Activated CD8-positive, alpha-beta memory T cell treated with anti-CD3 and anti-CD28 coated beads for 4 hours (primary cell): ENCODE data around the gene NPAS2.

Source experiments
- DNase-seq, 2 donors: peaks; one replicate each; pipeline ENCODE4 v3.0.0-alpha.2; 2020; ENCODE audit warnings: low read depth in 2 of 2

The NPAS2 gene

DNA sequence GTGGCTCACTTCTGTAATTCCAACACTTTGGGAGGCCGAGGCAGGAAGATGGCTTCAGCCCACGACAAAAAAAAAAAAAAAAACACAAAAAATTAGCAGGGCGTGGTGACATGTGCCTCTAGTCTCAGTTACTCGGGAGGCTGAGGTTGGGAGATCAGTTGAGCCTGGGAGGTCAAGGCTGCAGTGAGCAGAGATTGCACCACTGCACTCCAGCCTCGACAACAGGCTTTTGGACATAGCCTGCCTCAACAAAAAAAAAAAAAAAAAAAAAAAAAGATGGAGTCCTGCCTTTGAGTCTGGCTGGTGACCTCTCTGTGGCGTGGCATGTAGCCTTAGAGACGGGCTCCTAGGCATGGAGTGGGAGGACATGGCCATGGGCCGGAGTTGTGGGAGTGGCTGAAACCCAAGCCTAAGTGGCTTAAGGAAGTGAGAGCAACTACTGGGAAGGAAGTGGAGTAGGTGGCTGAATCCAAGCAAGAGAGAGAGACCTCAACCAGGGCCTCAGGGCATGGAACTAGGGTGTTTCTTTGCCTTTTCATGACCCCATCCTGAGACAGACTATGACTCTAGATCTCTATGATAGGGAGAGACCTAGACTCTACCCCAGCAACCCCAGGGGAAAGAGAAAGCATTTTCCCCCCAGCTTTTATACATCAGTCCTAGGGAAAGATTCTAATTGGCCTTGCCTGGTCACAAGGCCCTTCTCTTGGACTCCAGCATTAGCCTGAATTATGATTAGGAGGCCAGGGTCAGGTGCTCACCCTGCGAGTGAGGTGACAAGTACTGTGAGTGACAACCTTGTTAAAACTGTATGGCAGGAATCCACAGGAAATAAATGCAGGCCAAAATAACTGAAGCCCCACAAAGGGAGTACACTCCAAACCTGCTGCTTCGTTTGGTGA lies 34.2 kb downstream of the NPAS2 start:
- no peak for DNase-seq

DNA sequence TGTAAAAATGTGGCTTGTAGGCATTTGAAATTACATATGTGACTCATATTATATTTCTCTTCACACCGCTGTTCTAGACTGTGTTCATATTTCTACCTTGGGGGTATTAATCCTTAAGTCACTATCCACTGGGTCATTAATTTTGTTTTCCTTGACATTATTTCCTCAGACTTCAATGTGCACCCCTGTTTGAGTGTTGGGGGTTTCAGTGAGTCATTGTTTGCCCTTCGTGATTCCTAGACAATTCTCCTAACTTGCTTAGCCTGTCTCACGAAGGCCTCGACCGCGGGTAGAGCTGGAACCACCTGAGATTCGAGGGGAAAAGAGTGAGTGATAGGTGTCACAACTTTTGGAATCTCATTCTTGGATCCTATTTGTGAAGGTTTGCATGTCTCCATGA lies 35.1 kb downstream of the NPAS2 start:
- DNase-seq: no peak

DNA sequence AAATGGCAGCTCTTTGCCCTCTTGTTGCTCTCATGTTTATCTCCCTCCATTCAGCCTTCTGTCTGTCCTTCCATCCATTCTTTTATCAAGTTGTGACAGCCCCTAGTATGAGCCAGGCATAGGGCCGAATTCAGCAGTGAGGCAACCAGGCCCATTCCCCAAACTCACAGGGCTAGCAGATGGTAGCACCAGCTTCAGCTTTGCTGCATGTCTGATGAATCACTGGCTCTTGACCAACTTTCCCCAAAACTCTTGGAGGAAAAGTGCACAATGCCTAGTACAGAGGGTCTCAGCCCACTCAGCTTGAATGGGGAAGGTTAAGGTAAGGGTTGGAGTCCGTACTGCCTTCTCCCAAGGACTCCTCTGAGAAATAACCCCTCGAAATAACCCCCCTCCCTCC lies 35.7 kb downstream of the NPAS2 start:
- no peak for DNase-seq

DNA sequence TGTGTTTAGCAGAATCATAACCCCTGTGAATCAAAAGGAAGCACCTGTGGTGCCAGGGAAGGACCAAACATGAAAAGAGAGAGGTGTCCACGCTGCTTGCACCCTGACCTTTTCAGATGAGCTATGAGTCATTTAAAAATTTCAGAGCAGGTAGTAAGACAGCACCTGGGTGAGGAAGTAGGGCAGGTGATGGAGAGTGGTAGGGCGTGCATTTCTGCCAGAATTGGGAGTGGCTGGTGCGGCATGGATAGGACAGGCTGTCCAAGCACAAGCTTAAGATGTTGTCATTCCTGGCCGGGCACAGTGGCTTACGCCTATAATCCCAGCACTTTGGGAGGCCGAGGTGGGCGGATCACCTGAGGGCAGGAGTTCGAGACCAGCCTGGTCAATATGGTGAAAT lies 36.8 kb downstream of the NPAS2 start:
- DNase-seq: no peak

DNA sequence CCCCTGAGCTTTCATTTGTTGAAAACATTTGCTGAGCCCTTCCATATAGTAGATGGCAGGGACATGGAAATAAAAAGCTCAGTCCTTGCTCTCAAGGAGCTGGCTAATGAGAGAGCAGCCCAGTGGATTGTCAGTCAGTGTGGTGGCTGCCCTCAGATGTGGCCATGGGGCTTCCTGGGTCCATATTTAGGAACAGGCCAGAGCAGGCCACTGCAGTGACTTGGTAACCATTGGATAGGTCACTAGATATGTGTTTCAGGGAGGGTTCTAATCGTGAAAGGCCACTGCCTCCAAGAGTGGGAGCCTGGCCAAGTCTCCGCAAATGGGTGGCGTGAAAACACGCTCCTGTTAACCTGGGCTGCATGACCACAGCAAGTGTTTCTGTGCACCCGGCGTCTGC lies 37.4 kb downstream of the NPAS2 start:
- no peak for DNase-seq

DNA sequence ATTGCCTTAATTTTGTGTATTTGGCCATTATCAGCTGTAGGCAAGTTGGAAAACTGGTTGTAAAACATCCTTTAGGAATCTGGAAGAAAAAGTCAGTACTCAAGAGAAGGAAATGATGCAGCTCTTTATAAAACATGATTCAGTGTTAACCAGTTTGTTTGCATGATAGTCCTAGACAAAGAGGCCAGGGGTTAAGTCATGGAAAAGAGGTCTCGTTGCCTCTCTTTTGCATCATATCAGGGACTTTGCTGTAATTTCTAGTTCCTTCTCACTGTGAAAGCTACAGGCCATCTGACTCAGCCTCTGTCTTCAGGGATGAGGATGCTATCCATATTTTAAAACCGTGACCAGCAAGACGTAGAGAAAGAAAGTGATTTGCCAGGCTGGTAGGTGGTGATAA lies 38.0 kb downstream of the NPAS2 start:
- DNase-seq: no peak

DNA sequence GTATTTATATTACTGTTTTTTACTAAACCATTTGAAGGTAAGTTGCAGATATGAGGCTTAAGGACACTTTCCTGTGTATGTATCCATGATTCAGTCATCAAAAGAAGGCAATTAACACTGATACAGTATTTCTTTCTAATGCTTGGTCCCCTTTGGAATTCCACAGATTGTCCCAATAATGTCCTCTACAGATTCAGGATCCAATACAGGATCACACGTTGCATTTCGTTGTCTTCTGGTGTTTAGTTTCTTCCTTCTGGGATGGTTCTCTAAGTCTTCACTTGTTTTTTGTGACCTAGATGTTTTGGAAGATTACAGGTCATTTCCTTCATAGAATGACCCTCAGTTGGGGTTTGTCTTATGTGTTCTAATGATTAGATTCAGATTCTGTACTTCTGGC lies 40.0 kb downstream of the NPAS2 start:
- DNase-seq: no peak

DNA sequence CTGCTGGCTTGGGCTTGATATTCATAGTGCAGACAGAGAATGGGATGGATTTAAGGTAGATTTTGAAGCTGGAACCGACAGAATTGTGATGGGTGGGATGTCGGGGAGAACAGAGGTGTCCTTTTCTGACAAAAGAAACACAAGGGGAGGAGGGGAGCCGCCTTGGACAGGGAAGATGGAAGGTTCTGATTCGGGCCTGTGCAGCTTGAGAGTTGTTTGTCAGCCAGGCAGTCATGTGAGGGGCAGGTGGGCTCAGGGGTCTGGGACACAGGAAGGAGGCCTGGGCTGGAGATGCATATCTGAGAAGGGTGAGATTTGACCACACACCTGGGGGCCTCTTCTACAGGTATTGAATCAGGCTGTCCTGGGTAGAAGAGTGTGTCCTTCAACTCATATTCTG lies 41.4 kb downstream of the NPAS2 start:
- DNase-seq: no peak

DNA sequence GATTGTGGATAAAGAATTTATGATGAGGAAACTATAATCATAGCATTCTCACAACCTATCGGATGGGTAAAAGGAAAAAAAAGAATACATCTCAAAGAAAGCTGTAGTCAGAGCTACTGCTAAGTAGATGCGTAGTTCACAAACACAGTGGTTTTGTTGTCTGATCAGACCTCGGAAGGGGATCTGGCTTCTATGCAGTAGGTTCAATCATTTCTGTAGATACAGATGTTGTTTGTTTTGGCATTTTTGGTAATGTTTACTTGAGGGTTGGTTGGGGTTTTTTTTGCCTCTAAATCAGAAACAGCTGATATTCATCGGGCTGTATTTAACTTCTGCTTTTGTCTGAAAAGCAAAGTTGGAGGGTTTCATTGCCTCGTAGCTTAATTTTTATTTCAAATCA lies 42.1 kb downstream of the NPAS2 start:
- no peak for DNase-seq

DNA sequence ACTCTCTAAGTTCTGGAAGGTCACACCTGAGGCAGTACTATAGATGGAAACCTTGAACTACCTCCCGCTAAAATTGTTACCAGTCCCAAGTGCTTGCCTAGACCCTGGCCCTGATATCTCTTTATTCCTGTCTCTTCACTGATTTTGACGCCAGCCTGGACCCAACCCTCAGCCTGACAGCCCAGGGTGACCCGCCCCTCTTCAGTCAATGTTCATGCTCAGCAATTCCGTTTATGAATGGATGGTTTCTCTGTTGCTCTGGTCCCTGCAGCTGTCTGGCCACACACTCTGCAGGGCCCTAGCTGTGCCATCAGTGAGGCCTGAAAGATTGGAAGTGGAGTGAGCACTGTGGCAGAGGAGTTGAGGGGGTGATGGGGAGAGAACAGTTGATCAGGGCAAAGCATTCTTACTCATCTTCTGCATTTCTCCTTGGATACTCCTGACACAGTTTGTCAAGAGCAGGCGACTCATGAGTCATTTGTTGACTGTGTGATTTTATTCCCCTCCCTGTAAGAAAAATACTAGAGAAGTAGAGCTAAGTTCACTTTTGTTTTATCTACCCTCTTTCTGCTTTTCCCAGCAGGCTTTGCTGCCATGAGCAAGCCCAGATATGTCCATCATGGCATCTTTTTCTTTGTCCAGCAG lies 46.0 kb downstream of the NPAS2 start:
- DNase-seq: no peak

DNA sequence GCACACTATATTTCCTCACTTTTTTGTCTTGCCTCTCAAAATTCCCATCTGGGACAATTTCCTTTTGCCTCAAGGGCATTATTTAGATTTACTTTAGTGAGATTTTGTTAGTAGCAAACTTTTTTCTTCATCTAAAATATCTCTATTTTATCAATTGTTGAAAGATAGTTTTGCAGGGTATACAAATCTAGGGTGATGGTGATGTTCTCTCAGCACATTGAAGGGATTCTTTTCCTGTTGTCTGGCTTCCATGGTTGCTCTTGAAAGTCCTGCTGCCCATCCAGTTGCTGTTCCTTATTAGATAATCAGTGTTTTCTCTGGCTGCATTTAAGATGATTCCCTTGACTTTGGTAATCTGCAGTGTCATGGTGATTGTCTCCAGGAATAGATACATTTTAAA lies 48.1 kb downstream of the NPAS2 start:
- no peak for DNase-seq

DNA sequence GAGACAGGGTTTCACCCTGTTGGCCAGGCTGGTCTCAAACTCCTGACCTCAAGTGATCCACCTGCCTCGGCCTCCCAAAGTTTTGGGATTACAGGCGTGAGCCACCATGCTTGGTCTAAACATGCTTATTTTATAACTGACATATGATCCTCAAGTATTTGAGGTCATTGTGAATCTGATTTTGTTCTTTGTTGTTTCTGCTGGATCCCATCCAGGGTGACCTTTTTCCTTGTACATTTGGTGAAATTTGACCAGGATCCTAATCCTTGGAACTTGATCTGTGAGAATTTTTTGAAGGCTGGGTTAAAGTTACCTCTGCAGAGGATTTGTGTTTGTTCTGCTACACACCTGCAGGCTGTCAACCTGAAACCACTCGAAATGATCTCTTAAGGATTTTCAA lies 49.2 kb downstream of the NPAS2 start:
- no peak for DNase-seq

DNA sequence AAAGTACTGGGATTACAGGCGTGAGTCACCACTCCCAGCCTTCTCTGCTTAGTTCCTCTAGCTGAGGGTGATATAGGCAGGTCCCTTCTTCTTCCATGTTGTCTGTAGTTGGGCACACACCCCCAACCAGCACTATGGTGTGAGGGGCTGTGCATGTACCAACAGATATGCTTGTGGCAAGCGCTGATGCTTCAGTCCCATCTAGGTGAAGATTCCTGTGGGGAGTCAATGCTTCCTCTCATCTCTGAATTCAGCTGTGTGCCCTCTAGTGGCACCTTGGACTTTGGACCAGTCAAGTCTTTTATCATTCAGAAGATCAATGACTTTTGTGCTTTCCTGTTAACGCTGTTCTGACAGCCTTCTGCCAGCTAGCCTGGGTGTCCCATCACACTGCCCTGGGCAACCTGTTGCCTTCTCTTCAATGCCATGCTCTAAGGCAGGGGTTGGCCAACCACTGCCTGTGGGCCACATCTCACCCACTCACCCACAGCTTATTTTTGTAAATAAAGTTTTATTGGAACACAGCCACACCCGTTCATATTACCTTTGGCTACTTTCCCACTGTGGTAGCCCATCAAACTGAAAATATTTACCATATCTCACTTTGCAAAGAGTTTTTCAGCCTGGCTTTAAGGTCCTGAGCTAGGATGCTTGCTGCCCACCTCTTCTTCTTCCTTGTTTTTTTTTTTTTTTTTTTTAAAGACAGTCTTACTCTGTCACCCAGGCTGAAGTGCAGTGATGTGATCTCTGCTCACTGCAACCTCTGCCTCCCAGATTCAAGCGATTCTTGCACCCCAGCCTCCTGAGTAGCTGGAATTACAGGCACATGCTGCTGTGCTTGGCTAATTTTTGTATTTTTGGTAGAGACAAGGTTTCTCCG lies 51.0 kb downstream of the NPAS2 start:
- no peak for DNase-seq

DNA sequence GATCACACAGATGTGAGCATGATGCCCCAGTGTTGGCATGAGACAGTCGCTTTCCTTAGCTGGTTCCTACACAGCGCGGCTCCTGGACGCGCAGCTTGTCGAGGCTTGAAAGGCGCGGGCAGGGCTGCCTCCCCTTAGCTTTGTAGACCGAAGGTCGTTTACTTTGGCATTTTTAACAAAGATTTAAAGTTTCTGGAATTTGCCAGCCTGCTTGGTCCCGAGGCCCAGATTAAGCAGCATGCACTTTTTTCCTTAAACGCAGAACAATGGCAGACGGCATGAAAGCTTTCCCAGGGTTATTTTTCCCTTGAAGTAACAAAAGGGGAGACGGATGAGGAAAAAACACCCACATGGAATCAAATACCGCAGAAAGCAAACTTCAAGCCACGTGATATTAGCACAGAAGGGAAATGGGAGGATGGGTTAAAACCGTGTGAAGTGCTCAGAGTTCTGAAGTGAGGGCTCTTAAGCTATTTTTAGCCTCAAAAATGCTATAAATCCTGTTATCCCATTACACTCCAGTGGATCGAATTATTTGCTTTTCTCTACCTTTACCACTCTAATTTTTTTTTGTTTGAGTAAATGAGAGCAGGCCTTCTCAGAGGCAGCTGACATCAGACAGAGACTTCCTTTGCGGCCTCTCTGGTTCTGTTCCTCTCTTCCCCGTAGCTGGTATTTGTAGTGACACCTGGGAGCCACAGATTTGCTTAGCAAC lies 55.7 kb downstream of the NPAS2 start:
- DNase-seq: no peak

DNA sequence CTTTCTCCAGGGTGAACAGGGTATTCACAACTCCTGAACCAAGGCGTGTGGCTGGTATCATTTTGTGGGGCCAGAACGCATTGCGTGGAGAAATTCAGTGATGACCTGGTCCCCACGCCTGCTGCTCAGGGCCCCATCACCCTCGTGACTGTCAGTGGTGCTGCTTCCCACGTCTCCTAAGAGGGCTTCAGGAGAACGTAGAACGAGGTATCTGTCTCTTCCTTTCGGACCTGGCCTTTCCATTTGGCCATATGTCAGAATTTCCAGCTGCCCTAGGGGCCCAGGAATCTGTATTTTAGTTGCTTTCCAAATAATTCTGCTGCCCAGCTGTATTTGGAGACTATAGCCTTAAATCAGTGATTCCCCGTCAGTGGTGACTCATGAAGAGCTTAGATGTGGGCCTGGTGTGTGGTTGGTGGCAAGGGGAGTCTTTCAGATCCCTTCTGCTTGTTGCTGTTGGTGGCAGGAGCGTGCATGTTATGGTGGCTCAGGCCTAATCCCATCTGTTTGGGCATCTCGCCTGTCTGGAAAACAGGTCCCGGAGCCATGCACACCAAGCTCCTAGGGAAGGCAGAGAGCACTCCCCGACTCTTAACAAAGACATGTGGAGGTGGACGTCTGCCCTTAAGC lies 56.4 kb downstream of the NPAS2 start:
- no peak for DNase-seq

DNA sequence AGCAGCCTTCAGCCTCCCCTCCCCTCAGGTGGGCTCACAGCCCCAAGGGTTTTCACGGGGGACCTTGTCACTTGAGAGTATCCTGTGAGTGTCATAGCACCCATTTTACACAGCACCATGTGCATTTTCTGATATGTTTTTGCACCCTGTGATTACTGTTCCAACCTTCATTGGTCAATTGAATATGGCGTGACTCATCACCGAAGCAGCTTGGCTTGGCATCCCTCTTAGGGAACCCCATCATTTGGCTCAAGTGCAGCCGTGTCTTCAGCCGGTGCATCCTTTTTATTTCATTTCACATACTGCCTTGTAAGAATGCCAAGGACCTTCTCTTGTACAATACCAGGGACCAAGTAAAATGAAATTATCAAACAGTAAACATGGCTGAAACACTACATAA lies 57.6 kb downstream of the NPAS2 start:
- no peak for DNase-seq

DNA sequence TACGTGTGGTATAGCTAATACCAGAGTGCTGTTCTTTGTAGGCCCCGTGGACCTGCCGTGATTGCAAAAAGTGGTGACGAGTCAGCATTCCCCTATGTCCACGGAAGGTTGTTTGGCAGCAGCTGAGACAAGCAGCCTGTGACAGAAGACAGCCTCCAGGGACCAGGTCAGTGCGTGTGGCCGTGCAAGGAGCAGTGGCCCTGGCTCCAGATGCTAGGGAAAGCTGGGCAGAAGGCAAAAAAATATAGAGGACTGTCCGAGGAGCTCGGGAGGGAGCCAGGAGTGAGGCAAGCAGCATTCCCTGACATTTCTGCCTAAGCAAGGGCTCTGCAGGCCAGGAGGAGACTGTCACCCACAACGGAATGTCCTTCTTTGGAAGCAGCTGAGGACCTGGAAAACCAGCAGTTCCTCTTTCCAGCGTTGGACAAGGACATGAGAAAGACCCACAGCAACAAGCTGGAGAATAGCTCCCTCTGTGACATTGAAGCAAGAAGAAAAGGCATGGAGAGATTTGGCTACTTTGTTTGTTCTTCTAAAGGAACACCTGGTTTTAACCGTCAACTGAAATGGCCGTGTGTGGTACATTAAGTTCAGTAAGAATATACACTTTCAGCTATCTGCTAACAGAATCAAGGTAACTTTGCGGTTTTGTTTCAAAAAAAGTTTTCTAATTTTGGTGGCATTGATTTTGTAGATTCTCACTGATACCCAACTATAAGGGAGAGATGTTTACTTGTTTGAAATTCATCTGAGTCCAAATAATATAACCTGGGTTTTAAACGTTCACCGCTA lies 58.3 kb downstream of the NPAS2 start:
- DNase-seq: no peak

DNA sequence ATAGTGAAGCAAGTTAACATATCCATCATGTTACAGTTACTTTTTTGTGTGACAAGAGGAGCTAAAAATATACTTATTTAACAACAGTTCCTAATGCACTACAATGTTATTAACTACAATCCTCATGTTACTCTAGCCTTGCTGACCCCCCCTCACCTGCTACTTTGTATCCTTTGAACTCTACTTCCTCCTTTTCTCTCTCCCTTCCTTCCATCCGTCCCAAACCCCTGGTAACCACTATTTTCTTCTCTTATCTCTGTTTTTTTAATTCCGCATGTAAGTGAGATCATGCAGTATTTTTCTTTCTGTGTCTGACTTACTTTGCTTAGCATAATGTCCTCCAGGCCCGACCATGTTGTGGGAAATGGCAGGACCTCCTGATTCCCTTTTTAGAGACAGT lies 59.4 kb downstream of the NPAS2 start:
- no peak for DNase-seq

DNA sequence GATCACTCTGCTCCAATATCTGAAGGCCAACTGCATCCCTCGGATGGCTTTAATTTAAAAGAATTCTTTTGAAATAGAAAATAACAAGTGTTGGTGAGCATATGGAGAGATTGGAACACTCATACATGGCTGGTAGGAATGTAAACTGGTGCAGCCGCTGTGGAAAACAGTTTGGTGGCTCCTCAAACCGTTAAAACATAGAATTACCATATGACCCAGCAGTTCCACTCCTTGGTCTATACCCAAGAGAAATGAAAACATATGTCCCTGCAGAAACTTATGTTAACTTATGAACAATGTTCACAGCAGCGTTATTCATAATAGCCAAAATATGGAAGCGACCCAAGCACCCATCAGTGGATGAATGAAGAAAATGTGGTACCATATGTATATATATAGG lies 60.1 kb downstream of the NPAS2 start:
- DNase-seq: no peak

DNA sequence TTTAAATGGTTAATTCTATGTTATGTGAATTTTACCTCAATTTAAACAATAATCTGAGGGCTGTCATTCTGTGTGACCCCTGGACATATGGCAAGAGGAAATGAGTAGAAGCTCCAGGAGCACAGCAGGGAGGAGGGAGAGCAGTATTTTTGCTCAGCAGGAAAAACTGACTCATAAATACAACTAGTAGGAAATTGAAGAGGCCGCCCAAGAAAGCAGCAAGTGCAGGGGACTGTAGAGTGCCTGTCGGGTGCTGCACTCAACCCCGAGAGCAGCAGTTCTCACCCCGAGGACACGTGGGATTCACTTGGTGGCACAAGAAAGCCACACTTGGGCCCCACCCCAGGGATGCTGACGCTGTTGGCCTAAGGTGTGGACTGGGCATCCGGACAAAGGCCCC lies 60.8 kb downstream of the NPAS2 start:
- no peak for DNase-seq
